ENCODE measurements around the gene TPST2. TPM values are rescaled to one million over a fixed set of nuclear protein-coding genes. Genes with fewer than 3 reads are reported as not detected.

The TPST2 gene
- polyA plus RNA-seq, 2 of the 4 experiments (the other 2 are of a cell fraction): 10.3 to 10.5 TPM

DNA sequence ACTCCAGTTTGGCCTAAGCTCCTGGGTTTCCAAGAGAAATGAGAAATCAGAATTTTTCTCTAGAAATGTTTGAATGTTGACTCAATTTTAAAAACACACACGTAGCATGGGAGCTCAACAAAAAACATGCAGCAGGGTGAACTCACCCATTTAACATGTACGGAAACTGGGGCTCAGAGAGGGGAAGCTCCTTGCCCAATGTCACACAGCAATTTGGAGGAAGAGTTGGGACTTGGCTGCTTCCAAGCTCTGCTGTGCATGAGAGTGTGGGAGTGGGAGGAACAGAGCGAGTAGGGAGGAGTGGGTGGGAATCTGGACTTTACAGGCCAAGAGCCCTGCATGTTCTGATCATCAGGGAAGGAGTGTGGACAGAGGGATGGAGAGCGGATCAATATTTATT is 5.9 kb downstream of the TPST2 start:
- CTCF ChIA-PET: interaction anchor here (0.5 kb wide), 1 partner anchor 1772 kb away, joined by 3 read pairs; no protein-coding TSS in a partner anchor
- 88% methylated on average over 4 of the region's 4 CpGs for WGBS (ENCODE audit: missing lambda C conversion rate)
- DNase-seq (ENCODE audit: low read depth in 1 of 2, low spot score in 1 of 2): no peak
- Histone ChIP-seq H3K4me3 (no peak overlapping the region), H3K4me1 (peaks cover 12% of the 10 kb centered on the region; the same call in 2 of the 3 replicates), H3K27ac (no peak overlapping the region; a peak in 1 of 6 replicates), H3K9me3 (no peaks in the 10 kb centered on the region), H3K4me2 (no peak overlapping the region)
- no peak for ATAC-seq
- FAIRE-seq: no peak
- TF ChIP-seq RAD21 (conservative IDR thresholded peaks at IDR 0.05 in 1 of 2, IDR thresholded peaks at IDR 0.05 in 1 of 2) (no peak), ZFP36 (IDR thresholded peaks at IDR 0.05; ENCODE audit: borderline replicate concordance, partially characterized antibody) (peak; percentile 54)
- POLR2A ChIA-PET: no interaction called here

DNA sequence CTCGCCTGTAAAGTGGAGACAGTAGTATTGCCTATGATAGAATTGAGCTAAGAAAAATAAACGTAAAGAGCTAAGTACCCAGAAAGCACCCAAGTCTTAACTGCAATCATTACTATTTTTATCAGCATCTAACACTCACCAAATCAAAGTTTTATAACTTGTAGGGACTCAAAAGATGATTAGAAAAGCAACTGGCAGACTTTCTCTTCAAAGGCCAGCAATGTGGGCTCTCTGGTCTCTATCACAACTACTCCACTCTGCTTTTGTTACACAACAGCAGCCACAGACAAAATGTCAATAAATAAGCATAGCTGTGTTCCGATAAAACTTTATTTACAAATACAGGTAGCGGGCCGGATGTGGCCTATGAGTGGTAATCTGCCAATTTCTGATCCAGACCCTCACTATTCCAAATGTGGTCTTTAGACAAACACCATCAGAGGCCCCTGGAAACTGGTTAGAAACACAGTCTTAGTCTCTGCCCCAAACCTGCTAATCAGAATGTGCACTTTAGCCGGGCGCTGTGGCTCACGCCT is 8.2 kb downstream of the TPST2 start:
- no peaks in the 10 kb centered on the region for H3K9me3 ChIP-seq
- CTCF ChIA-PET: no interaction called here
- FAIRE-seq (no peak), DNase-seq (ENCODE audit: low read depth in 1 of 2, low spot score in 1 of 2) (no peak), ATAC-seq (no peak)
- POLR2A ChIA-PET: no interaction called here
- H3K4me3 ChIP-seq: no peak overlapping the region
- 94% methylated on average over 8 of the region's 8 CpGs for WGBS (ENCODE audit: missing lambda C conversion rate)
- peaks cover 12% of the 10 kb centered on the region; the same call in 2 of the 3 replicates for H3K4me1 ChIP-seq
- no peak overlapping the region for H3K4me2 ChIP-seq
- no peak overlapping the region for H3K27ac ChIP-seq
- TF ChIP-seq NR3C1 (IDR thresholded peaks at IDR 0.05) (no peak), JUN (IDR thresholded peaks at IDR 0.05) (no peak), RCOR1 (IDR thresholded peaks at IDR 0.05; ENCODE audit: low read depth, low read length) (no peak), ESRRA (IDR thresholded peaks at IDR 0.05; ENCODE audit: borderline replicate concordance, low read length) (no peak), FOSB (CRISPR knock-in tag; IDR thresholded peaks at IDR 0.05) (no peak), HEYL (CRISPR knock-in tag; IDR thresholded peaks at IDR 0.05) (no peak), FOXS1 (CRISPR knock-in tag; IDR thresholded peaks at IDR 0.05) (no peak), TFCP2L1 (CRISPR knock-in tag; IDR thresholded peaks at IDR 0.05) (no peak), EHF (CRISPR knock-in tag; IDR thresholded peaks at IDR 0.05) (no peak), HOXB13 (CRISPR knock-in tag; IDR thresholded peaks at IDR 0.05; ENCODE audit: low read depth) (no peak), HDAC2 (IDR thresholded peaks at IDR 0.05) (no peak), CEBPB (IDR thresholded peaks at IDR 0.05) (no peak), MAZ (IDR thresholded peaks at IDR 0.05; ENCODE audit: borderline replicate concordance, low read depth, low read length) (no peak), KDM5A (IDR thresholded peaks at IDR 0.05) (no peak), NPAS2 (CRISPR knock-in tag; IDR thresholded peaks at IDR 0.05; ENCODE audit: borderline replicate concordance) (no peak), JUNB (IDR thresholded peaks at IDR 0.05) (no peak)
- TF ChIP-seq, protein P1, sequence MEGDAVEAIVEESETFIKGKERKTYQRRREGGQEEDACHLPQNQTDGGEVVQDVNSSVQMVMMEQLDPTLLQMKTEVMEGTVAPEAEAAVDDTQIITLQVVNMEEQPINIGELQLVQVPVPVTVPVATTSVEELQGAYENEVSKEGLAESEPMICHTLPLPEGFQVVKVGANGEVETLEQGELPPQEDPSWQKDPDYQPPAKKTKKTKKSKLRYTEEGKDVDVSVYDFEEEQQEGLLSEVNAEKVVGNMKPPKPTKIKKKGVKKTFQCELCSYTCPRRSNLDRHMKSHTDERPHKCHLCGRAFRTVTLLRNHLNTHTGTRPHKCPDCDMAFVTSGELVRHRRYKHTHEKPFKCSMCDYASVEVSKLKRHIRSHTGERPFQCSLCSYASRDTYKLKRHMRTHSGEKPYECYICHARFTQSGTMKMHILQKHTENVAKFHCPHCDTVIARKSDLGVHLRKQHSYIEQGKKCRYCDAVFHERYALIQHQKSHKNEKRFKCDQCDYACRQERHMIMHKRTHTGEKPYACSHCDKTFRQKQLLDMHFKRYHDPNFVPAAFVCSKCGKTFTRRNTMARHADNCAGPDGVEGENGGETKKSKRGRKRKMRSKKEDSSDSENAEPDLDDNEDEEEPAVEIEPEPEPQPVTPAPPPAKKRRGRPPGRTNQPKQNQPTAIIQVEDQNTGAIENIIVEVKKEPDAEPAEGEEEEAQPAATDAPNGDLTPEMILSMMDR (IDR thresholded peaks at IDR 0.05): no peak
- TF ChIP-seq, protein P2, sequence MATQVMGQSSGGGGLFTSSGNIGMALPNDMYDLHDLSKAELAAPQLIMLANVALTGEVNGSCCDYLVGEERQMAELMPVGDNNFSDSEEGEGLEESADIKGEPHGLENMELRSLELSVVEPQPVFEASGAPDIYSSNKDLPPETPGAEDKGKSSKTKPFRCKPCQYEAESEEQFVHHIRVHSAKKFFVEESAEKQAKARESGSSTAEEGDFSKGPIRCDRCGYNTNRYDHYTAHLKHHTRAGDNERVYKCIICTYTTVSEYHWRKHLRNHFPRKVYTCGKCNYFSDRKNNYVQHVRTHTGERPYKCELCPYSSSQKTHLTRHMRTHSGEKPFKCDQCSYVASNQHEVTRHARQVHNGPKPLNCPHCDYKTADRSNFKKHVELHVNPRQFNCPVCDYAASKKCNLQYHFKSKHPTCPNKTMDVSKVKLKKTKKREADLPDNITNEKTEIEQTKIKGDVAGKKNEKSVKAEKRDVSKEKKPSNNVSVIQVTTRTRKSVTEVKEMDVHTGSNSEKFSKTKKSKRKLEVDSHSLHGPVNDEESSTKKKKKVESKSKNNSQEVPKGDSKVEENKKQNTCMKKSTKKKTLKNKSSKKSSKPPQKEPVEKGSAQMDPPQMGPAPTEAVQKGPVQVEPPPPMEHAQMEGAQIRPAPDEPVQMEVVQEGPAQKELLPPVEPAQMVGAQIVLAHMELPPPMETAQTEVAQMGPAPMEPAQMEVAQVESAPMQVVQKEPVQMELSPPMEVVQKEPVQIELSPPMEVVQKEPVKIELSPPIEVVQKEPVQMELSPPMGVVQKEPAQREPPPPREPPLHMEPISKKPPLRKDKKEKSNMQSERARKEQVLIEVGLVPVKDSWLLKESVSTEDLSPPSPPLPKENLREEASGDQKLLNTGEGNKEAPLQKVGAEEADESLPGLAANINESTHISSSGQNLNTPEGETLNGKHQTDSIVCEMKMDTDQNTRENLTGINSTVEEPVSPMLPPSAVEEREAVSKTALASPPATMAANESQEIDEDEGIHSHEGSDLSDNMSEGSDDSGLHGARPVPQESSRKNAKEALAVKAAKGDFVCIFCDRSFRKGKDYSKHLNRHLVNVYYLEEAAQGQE (IDR thresholded peaks at IDR 0.05): no peak
